K562 (cell line): ENCODE measurements around the gene SCRN2. TPM values are rescaled to one million over a fixed set of nuclear protein-coding genes. Genes with fewer than 3 reads are reported as not detected.

Experiments
- BCL6 ChIP-seq: fragments of 250-450 bp; sonication (Bioruptor Pico); IDR thresholded peaks from 2 replicates; pipeline ENCODE4 v1.4.0; 2020
- JUND ChIP-seq, 2 experiments: IDR thresholded peaks; 2 replicates in 1 of 2; 3 replicates in 1 of 2; pipeline ENCODE4 v1.6.1; 2011; ENCODE audit warnings: borderline replicate concordance in 2 of 2, low read depth in 2 of 2, low read length in 2 of 2, improper control_type of control experiment in 1 of 2, missing biosample characterization in 1 of 2, missing genetic modification characterization in 1 of 2, missing genetic modification reagents in 1 of 2
- KLF1 ChIP-seq: fragments of 450-650 bp; IDR thresholded peaks from 2 replicates; pipeline ENCODE4 v1.6.1; 2016; ENCODE audit warnings: missing genetic modification characterization, missing compliant biosample characterization
- MGA ChIP-seq: fragments of 450-650 bp; IDR thresholded peaks from 2 replicates; pipeline ENCODE4 v1.6.1; 2016; ENCODE audit warnings: mild to moderate bottlenecking, moderate library complexity
- MXD1 ChIP-seq: fragments of 250-450 bp; sonication (Bioruptor Pico); IDR thresholded peaks from 2 replicates; pipeline ENCODE4 v1.8.0; 2021; ENCODE audit warnings: borderline replicate concordance, mild to moderate bottlenecking, moderate library complexity; ENCODE audit not compliant: poor library complexity, severe bottlenecking
- MXI1 ChIP-seq: IDR thresholded peaks from 2 replicates; pipeline ENCODE4 v1.6.1; 2011; ENCODE audit warnings: low read depth, mild to moderate bottlenecking, improper control_type of control experiment, low read length
- SMC3 ChIP-seq: conservative IDR thresholded peaks from 2 replicates; pipeline ENCODE4 v1.6.1; 2011; ENCODE audit warnings: low read depth, low read length, improper control_type of control experiment; ENCODE audit not compliant: insufficient read depth
- STAT5A ChIP-seq: IDR thresholded peaks from 2 replicates; pipeline ENCODE4 v1.6.1; 2012; ENCODE audit warnings: low read length, inconsistent platforms, borderline replicate concordance
- ZNF384 ChIP-seq: IDR thresholded peaks from 2 replicates; pipeline ENCODE4 v1.6.1; 2012; ENCODE audit warnings: low read depth, low read length, improper control_type of control experiment
- ZNF408 ChIP-seq: fragments of 250-450 bp; sonication (Bioruptor Pico); IDR thresholded peaks from 2 replicates; pipeline ENCODE4 v1.4.0; 2020; ENCODE audit warnings: low read depth, mild to moderate bottlenecking, moderate library complexity
- ZNF764 ChIP-seq: fragments of 250-450 bp; sonication (Bioruptor Pico); IDR thresholded peaks from 2 replicates; pipeline ENCODE4 v1.4.0; 2020; ENCODE audit warnings: low read depth, mild to moderate bottlenecking, moderate library complexity
- polyA plus RNA-seq, 8 experiments: library from polyadenylated mRNA; depleted of rRNA in 4 of 8; stranded (reverse) in 5 of 8; unstranded in 3 of 8; fragments of >200 nt; fragmentation: Nextera tagmentation in 2 of 8; fragmentation: Illumina TruSeq in 1 of 8; extraction: Ambion mirVana in 2 of 8; extraction: Trizol in 1 of 8; gene quantifications; 2 replicates each; pipeline versions ENCODE4 v1.2.1 to v1.2.3, GENCODE V29; 2011 to 2014; ENCODE audit warnings: inconsistent platforms in 1 of 8, missing spikeins in 1 of 8
- total RNA-seq, 7 experiments: library from RNA; depleted of rRNA in 6 of 7; stranded (reverse); fragments of >200 nt in 6 of 7; fragmentation: Illumina TruSeq in 2 of 7; extraction: Trizol in 2 of 7; gene quantifications; 2 replicates each; pipeline versions ENCODE4 v1.2.1 to v1.2.3, GENCODE V29; 2011 to 2021; ENCODE audit warnings: low replicate concordance in 1 of 7
- TF ChIP-seq, protein P1 (sequence below): fragments of 450-650 bp; IDR thresholded peaks from 2 replicates; pipeline ENCODE4 v1.6.1; 2017; ENCODE audit warnings: mild to moderate bottlenecking, moderate library complexity

SCRN2 gene
- total and polyA plus RNA-seq, 9 of the 15 experiments (the other 6 are each of a cell fraction or from before 2014, with no cell fraction given), result 0.25 to 32.9 (median 13.6) TPM

GRCh38 chr17:47889734-47890529, 48.9 kb upstream of the SCRN2 start (continued):
- TF ChIP-seq ZNF384, result 0 out of 2 replicates have a peak, but pooled peaks have one; percentile 6
- TF ChIP-seq ZNF764 (CRISPR knock-in tag), result no peak
- no peak for TF ChIP-seq BCL6 (CRISPR knock-in tag)
- no peak for TF ChIP-seq STAT5A
- no peak for TF ChIP-seq MXI1
- TF ChIP-seq ZNF408, result no peak
- TF ChIP-seq, protein P1, sequence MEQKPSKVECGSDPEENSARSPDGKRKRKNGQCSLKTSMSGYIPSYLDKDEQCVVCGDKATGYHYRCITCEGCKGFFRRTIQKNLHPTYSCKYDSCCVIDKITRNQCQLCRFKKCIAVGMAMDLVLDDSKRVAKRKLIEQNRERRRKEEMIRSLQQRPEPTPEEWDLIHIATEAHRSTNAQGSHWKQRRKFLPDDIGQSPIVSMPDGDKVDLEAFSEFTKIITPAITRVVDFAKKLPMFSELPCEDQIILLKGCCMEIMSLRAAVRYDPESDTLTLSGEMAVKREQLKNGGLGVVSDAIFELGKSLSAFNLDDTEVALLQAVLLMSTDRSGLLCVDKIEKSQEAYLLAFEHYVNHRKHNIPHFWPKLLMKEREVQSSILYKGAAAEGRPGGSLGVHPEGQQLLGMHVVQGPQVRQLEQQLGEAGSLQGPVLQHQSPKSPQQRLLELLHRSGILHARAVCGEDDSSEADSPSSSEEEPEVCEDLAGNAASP, result no peak
- no peak for TF ChIP-seq MXD1
- no peak for TF ChIP-seq KLF1
- TF ChIP-seq MGA, result no peak
- TF ChIP-seq JUND (IDR thresholded peaks at IDR 0.05; ENCODE audit: borderline replicate concordance, low read depth, low read length), result 0 out of 2 replicates have a peak, but pooled peaks have one; percentile 34
- TF ChIP-seq JUND (tag; IDR thresholded peaks at IDR 0.05; ENCODE audit: borderline replicate concordance, low read depth, low read length), result no peak; the same call in 2 of the 3 replicates
- peak; percentile 100 for TF ChIP-seq SMC3
